ENCODE measurements around the gene MMP8.
"Not testable (repeated sequence)": the region's sequence is repeated elsewhere in the genome, so short reads cannot be mapped to it uniquely, and the experiment has no call there.

Gene MMP8

GRCh38 chr11:102724904-102725500 lies at the start of gene MMP8:
MMP8 (minus strand) TSS chr11:102724954; CDS start chr11:102724855, 99 bp downstream.
- DNase-seq (ENCODE audit: low read depth in 4 of 4, low spot score in 1 of 4): no peak

- DNase-seq (ENCODE audit: low read depth in 4 of 4, low spot score in 1 of 4): no peak
Measured at GRCh38 chr11:102773386-102773785, 48.6 kb upstream of the MMP8 start.

- DNase-seq (ENCODE audit: low read depth in 4 of 4, low spot score in 1 of 4): no peak
Measured at GRCh38 chr11:102771351-102771750, 46.6 kb upstream of the MMP8 start.

- no peak for DNase-seq (ENCODE audit: low read depth in 4 of 4, low spot score in 1 of 4)
Measured at GRCh38 chr11:102770191-102770590, 45.4 kb upstream of the MMP8 start.

- DNase-seq (ENCODE audit: low read depth in 4 of 4, low spot score in 1 of 4): no peak
Measured at GRCh38 chr11:102767800-102768199, 43.0 kb upstream of the MMP8 start.

- DNase-seq (ENCODE audit: low read depth in 4 of 4, low spot score in 1 of 4): no peak
Measured at GRCh38 chr11:102763440-102763839, 38.7 kb upstream of the MMP8 start.

GRCh38 chr11:102762361-102762767 lies 37.6 kb upstream of the MMP8 start:
- no peak for DNase-seq (ENCODE audit: low read depth in 4 of 4, low spot score in 1 of 4)

- DNase-seq (ENCODE audit: low read depth in 4 of 4, low spot score in 1 of 4): no peak
Measured at GRCh38 chr11:102761646-102762238, 37.0 kb upstream of the MMP8 start.

GRCh38 chr11:102760344-102761035 lies 35.7 kb upstream of the MMP8 start:
- no peak for DNase-seq (ENCODE audit: low read depth in 4 of 4, low spot score in 1 of 4)

- DNase-seq (ENCODE audit: low read depth in 4 of 4, low spot score in 1 of 4): no peak
Measured at GRCh38 chr11:102757823-102758549, 33.2 kb upstream of the MMP8 start.

- no peak for DNase-seq (ENCODE audit: low read depth in 4 of 4, low spot score in 1 of 4)
Measured at GRCh38 chr11:102753267-102753666, 28.5 kb upstream of the MMP8 start.

- no peak for DNase-seq (ENCODE audit: low read depth in 4 of 4, low spot score in 1 of 4)
Measured at GRCh38 chr11:102751673-102752072, 26.9 kb upstream of the MMP8 start.

GRCh38 chr11:102749101-102749722 lies 24.5 kb upstream of the MMP8 start:
- DNase-seq (ENCODE audit: low read depth in 4 of 4, low spot score in 1 of 4): no peak

GRCh38 chr11:102746746-102747578 lies 22.2 kb upstream of the MMP8 start:
- not testable (repeated sequence) for DNase-seq (ENCODE audit: low read depth in 4 of 4, low spot score in 1 of 4)

- no peak for DNase-seq (ENCODE audit: low read depth in 4 of 4, low spot score in 1 of 4)
Measured at GRCh38 chr11:102734650-102735049, 9.9 kb upstream of the MMP8 start.

- peak in 2 of 4 experiments; percentile 12 to 22 for DNase-seq (ENCODE audit: low read depth in 4 of 4, low spot score in 1 of 4)
Measured at GRCh38 chr11:102733232-102733875, 8.6 kb upstream of the MMP8 start.

GRCh38 chr11:102730944-102731343 lies 6.2 kb upstream of the MMP8 start:
- not testable (repeated sequence) for DNase-seq (ENCODE audit: low read depth in 4 of 4, low spot score in 1 of 4)

- no peak for DNase-seq (ENCODE audit: low read depth in 4 of 4, low spot score in 1 of 4)
Measured at GRCh38 chr11:102729849-102730815, 5.4 kb upstream of the MMP8 start.

- no peak for DNase-seq (ENCODE audit: low read depth in 4 of 4, low spot score in 1 of 4)
Measured at GRCh38 chr11:102727890-102728289, 3.1 kb upstream of the MMP8 start.
